Glutamatergic neuron (in vitro differentiated cells): Measurements from ENCODE around the gene EEF2. TPM values are rescaled to one million over a fixed set of nuclear protein-coding genes. Genes with fewer than 3 reads are reported as not detected.
"Not testable (repeated sequence)": the region's sequence is repeated elsewhere in the genome, so short reads cannot be mapped to it uniquely, and the experiment has no call there.

Experiments used
- DNase-seq: peaks from one replicate; pipeline ENCODE4 v3.0.0; 2022
- H3K27ac Mint-ChIP-seq: one replicate; pipeline ENCODE4 v1.8.0; 2020; ENCODE audit warnings: mild to moderate bottlenecking, mixed read lengths, inconsistent platforms; ENCODE audit not compliant: unreplicated experiment
- H3K27me3 Mint-ChIP-seq: one replicate; pipeline ENCODE4 v1.8.0; 2020; ENCODE audit warnings: mild to moderate bottlenecking, moderate library complexity, mixed read lengths, inconsistent platforms; ENCODE audit not compliant: unreplicated experiment
- H3K36me3 Mint-ChIP-seq: one replicate; pipeline ENCODE4 v1.8.0; 2020; ENCODE audit warnings: mild to moderate bottlenecking, mixed read lengths, inconsistent platforms; ENCODE audit not compliant: unreplicated experiment
- H3K4me1 Mint-ChIP-seq: one replicate; pipeline ENCODE4 v1.8.0; 2020; ENCODE audit warnings: mild to moderate bottlenecking, low read depth, mixed read lengths, inconsistent platforms; ENCODE audit not compliant: unreplicated experiment
- H3K4me3 Mint-ChIP-seq: one replicate; pipeline ENCODE4 v1.8.0; 2020; ENCODE audit warnings: mild to moderate bottlenecking, mixed read lengths, inconsistent platforms; ENCODE audit not compliant: unreplicated experiment
- H3K9me3 Mint-ChIP-seq: one replicate; pipeline ENCODE4 v1.8.0; 2020; ENCODE audit warnings: mild to moderate bottlenecking, moderate library complexity, mixed read lengths, inconsistent platforms; ENCODE audit not compliant: unreplicated experiment
- total RNA-seq: library from RNA; stranded (reverse); fragmentation: NEBNext Ultra II Directional; extraction: Animal tissue kit (Norgen Biotek cat#: 25700); gene quantifications from one replicate; pipeline ENCODE4 v1.2.1, GENCODE V29; 2021; ENCODE audit not compliant: unreplicated experiment
- TF ChIP-seq, protein P1 (sequence below): fragments of 200-600 bp; sonication (generic); IDR thresholded peaks from one replicate; pipeline ENCODE4 v1.5.0; 2021; ENCODE audit not compliant: partially characterized antibody, unreplicated experiment

EEF2 gene
- total RNA-seq, 1 donor from 2014 or later = 2,255 TPM

DNA sequence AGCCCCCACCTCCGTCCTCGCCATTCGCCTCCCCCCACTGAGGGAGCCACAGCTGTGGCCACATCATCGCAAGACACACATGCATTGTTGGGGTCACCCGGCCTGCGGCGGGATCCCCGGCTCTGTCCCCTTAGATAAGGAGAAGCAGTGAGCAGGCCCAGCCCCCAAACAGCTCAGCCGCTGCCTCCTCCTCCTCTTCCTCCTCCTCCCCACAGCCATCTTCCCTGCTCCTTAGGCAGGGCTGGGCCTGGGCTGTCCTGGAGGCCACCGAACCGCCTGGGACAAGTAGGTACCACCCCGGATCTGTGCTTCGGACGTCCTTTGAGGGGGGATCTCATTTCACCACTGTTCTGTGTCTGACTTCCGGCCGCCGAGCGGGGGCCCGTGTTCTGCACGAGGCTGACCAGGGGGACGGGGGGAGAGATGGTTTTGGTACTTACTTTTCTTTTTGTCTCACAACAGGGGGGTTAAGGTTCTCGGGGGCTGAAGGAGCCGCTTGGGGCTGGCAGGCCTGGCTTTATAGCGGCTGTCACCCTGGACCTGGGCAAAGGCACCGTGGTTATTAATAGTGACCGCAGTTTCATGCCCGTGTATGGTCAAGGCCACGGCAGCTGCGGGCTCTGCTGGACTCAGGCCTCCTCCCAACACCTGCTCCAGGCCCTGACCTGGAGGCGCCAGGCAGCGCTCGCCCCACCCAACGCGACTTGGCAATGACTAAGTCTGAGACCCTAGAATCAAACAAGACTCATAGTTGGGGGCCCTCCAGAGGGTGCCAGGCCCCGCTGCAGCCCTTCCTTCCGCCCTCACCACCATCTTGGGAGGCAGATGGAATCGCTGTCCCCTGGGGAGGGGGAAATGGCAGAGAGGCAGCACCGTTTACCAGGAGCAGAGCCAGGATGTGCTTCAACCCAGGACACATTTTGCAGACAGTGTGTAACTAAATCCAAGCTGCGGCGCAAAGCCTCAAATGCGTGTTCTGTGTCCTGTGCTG lies 34.1 kb downstream of the EEF2 start:
- Mint-ChIP-seq H3K4me3 (peak overlapping the region; percentile 34), H3K36me3 (no peaks in the 10 kb centered on the region), H3K9me3 (peaks cover 7% of the 10 kb centered on the region), H3K27ac (peak overlapping the region; percentile 92), H3K27me3 (peaks cover 10% of the 10 kb centered on the region), H3K4me1 (peaks cover 15% of the 10 kb centered on the region)
- DNase-seq = peak; percentile 70
- TF ChIP-seq, protein P1, sequence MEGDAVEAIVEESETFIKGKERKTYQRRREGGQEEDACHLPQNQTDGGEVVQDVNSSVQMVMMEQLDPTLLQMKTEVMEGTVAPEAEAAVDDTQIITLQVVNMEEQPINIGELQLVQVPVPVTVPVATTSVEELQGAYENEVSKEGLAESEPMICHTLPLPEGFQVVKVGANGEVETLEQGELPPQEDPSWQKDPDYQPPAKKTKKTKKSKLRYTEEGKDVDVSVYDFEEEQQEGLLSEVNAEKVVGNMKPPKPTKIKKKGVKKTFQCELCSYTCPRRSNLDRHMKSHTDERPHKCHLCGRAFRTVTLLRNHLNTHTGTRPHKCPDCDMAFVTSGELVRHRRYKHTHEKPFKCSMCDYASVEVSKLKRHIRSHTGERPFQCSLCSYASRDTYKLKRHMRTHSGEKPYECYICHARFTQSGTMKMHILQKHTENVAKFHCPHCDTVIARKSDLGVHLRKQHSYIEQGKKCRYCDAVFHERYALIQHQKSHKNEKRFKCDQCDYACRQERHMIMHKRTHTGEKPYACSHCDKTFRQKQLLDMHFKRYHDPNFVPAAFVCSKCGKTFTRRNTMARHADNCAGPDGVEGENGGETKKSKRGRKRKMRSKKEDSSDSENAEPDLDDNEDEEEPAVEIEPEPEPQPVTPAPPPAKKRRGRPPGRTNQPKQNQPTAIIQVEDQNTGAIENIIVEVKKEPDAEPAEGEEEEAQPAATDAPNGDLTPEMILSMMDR = no peak

- peaks cover 7% of the 10 kb centered on the region for H3K9me3 Mint-ChIP-seq
- peak; percentile 83 for DNase-seq
- TF ChIP-seq, protein P1 = no peak
- no peaks in the 10 kb centered on the region for H3K36me3 Mint-ChIP-seq
- peaks cover 15% of the 10 kb centered on the region for H3K4me1 Mint-ChIP-seq
- H3K27ac Mint-ChIP-seq = peak overlapping the region; percentile 72
- no peak overlapping the region for H3K4me3 Mint-ChIP-seq
- peaks cover 13% of the 10 kb centered on the region for H3K27me3 Mint-ChIP-seq
Measured at GRCh38 chr19:3949997-3950859, 35.0 kb downstream of the EEF2 start.

DNA sequence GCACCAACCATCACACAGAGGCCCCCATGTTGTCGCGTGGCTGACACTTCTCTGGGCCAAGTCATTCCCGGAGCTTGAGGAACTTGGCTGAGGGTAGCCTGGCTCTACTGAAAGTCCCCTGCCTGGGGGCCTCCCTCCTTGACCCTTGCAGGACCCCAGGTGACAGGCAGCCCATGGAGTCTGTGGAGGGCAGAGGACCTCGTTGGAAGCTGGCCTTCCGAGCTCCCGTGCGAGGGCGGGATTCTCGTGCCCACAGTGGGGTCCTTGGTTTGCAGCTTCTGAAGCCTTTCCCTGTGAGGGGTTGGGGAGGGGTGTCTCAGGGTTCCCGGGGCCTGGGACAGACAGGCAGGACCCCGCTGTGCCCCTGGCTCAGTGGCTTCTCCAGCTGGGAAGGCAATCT lies 36.0 kb downstream of the EEF2 start:
- Mint-ChIP-seq H3K4me1 (peaks cover 15% of the 10 kb centered on the region), H3K27ac (no peak overlapping the region), H3K9me3 (peaks cover 7% of the 10 kb centered on the region), H3K27me3 (peaks cover 13% of the 10 kb centered on the region), H3K4me3 (no peak overlapping the region), H3K36me3 (no peaks in the 10 kb centered on the region)
- DNase-seq = no peak
- TF ChIP-seq, protein P1 = no peak

DNA sequence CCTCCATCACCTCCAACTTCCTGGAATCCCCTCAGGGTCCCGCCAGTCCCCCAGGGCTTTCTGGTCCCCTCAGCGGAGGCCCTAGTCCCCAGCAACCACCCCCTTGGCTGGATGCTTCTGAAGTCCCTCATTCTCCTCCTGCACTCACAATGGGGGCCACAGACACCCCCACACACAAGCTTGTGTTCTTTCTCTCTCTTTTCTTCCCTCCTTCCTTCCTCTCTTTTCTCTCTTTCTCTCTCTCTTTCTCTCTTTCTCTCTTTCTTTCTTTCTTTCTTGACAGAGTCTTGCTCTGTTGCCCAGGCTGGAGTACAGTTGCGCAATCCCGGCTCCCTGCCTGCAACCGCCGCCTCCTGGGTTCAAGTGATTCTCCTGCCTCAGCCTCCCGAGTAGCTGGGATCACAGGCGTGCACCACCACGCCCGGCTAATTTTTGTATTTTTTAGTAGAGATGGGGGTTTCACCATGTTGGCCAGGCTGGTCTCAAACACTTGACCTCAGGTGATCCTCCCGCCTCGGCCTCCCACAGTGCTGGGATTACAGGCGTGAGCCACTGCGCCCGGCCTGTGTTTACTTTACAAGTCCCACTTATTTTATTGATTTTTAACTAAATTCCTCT lies 37.8 kb downstream of the EEF2 start:
- H3K4me1 Mint-ChIP-seq, H3K36me3 Mint-ChIP-seq, H3K27ac Mint-ChIP-seq, DNase-seq, H3K9me3 Mint-ChIP-seq, H3K4me3 Mint-ChIP-seq: not testable (repeated sequence)
- peaks cover 15% of the 10 kb centered on the region for H3K27me3 Mint-ChIP-seq

DNA sequence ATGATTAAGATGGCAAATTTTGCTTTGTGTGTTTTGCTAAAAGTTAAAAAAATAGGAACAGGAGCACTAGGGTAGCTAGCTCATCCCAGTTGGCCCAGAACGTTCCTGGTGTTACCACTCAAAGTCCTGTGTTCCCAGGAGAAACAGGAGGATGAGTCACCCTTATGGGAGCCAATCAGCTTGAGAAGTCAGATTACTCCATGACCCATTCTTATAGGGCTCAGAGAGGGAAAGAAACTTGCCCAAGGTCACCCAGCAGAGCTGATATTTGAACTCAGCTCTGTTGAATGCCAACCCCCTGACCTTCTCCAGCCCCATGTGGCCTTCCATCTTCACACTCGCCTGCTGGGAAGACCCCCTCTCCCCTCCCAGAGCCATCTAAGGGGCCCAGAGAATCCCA lies 39.4 kb downstream of the EEF2 start:
- H3K27me3 Mint-ChIP-seq = peaks cover 12% of the 10 kb centered on the region
- DNase-seq = no peak
- TF ChIP-seq, protein P1 = no peak
- H3K4me1 Mint-ChIP-seq = no peaks in the 10 kb centered on the region
- no peak overlapping the region for H3K27ac Mint-ChIP-seq
- no peak overlapping the region for H3K4me3 Mint-ChIP-seq
- peaks cover 2% of the 10 kb centered on the region for H3K9me3 Mint-ChIP-seq
- no peaks in the 10 kb centered on the region for H3K36me3 Mint-ChIP-seq
